GM23248 (cell line): Measurements from ENCODE around the gene USF2.

Experiments used
- EZH2 ChIP-seq: fragments of 200-600 bp; sonication (generic); IDR thresholded peaks from 2 replicates; pipeline ENCODE4 v1.6.1; 2018; ENCODE audit warnings: antibody characterized with exemption, mild to moderate bottlenecking; ENCODE audit not compliant: insufficient read depth, poor library complexity, severe bottlenecking
- EZH2phosphoT487 ChIP-seq: fragments of 200-600 bp; sonication (generic); IDR thresholded peaks from 2 replicates; pipeline ENCODE4 v1.6.1; 2018; ENCODE audit warnings: antibody characterized with exemption, moderate library complexity, mild to moderate bottlenecking, low read depth; ENCODE audit not compliant: insufficient read depth

- TF ChIP-seq EZH2 (no peak), EZH2phosphoT487 (no peak)
Measured at GRCh38 chr19:35291916-35292315, 23.2 kb downstream of the USF2 start, which contains the start of gene MAG.
